RWPE1 (cell line): Measurements from ENCODE around the gene ANKMY1.
A peak's percentile ranks its signal among the peaks of the same experiment; 100 is the strongest.
"Not testable (repeated sequence)": the region's sequence is repeated elsewhere in the genome, so short reads cannot be mapped to it uniquely, and the experiment has no call there.

Experiments
- CTCF ChIA-PET: fragments of 350-600 bp; sonication (Branson Sonifier 250); formaldehyde crosslinking; extraction: SDS; loops from one replicate; lab custom pipeline; 2021; lab: Yijun Ruan, JAX
- POLR2A ChIA-PET: fragments of 400-600 bp; formaldehyde crosslinking; extraction: SDS; loops from one replicate; lab custom pipeline; 2020; ENCODE audit warnings: antibody characterized with exemption; ENCODE audit not compliant: low non-redundant PET; lab: Yijun Ruan, JAX
- DNase-seq: peaks from one replicate; pipeline ENCODE4 v3.0.0; 2012; ENCODE audit warnings: low spot score
- H3K27ac ChIP-seq: fragments of 450-650 bp; 2 replicates; pipeline ENCODE4 v1.5.1; 2017
- CTCF ChIP-seq: fragments of 450-650 bp; conservative IDR thresholded peaks from 2 replicates; pipeline ENCODE4 v1.5.1; 2017; ENCODE audit warnings: low read depth, mild to moderate bottlenecking

Gene ANKMY1

GRCh38 chr2:240566203-240567136 is 8.7 kb upstream of the ANKMY1 start:
- CTCF ChIA-PET: interaction anchor here (0.5 to 1.7 kb wide), 13 partner anchors 11 to 211 kb away, joined by 3 to 16 read pairs (median 4); partner anchors contain the start of gene CAPN10
- POLR2A ChIA-PET: interaction anchor here (0.6 to 2.5 kb wide), 3 partner anchors 11 to 20 kb away, joined by 3 to 12 read pairs (median 4); partner anchors contain the start of gene CAPN10

GRCh38 chr2:240565333-240566202 is 7.8 kb upstream of the ANKMY1 start:
- TF ChIP-seq CTCF: no peak
- ChIA-PET CTCF (interaction anchor here (0.6 to 1.7 kb wide), 13 partner anchors 11 to 152 kb away, joined by 3 to 16 read pairs (median 4); partner anchors contain the start of gene CAPN10), POLR2A (interaction anchor here (0.6 to 2.5 kb wide), 3 partner anchors 11 to 20 kb away, joined by 3 to 12 read pairs (median 4); partner anchors contain the start of gene CAPN10)
- DNase-seq: peak; percentile 57
- peak overlapping the region; percentile 98 for H3K27ac ChIP-seq

More at GRCh38 chr2:240566203-240567136, 8.7 kb upstream of the ANKMY1 start:
- peak; percentile 94 for TF ChIP-seq CTCF
- H3K27ac ChIP-seq: peak overlapping the region; percentile 98
- DNase-seq: peak; percentile 78

DNA sequence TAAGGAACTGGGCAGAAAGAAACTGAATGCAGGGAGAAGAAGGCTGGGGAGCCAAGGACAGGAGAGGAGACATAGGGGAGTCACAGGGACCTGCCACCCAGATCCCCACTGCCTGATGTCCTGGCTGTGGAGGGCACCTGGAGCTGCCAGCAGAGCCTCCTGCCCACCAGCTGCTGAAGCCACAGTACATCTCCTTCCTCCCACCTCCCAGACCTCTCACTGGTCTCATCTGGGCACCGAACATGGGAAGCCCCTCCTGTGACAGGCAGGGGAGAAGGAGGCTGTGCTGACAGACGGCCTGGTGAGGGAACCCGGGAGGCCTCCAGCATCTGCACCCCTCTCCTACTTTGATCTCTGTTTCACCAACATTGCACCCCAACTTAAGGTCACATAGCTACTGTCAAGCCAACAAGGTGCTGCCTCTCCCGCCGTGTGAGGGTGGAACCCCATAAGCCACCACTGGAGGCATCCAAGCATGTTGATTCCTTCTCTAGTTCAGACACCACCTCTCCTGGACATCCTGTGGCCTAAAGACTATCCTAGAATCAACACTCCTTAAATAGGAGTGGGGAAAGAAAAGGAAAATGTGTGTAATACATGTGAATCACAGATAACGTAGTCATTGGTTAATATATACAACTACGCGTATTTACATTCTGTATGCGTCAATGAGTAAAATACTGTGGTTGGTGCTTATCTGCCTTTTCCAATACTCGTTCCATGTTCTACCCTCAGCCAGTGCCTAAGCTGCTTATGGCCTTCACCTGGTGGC is 7.0 kb upstream of the ANKMY1 start:
- H3K27ac ChIP-seq: peak overlapping the region; percentile 98

DNA sequence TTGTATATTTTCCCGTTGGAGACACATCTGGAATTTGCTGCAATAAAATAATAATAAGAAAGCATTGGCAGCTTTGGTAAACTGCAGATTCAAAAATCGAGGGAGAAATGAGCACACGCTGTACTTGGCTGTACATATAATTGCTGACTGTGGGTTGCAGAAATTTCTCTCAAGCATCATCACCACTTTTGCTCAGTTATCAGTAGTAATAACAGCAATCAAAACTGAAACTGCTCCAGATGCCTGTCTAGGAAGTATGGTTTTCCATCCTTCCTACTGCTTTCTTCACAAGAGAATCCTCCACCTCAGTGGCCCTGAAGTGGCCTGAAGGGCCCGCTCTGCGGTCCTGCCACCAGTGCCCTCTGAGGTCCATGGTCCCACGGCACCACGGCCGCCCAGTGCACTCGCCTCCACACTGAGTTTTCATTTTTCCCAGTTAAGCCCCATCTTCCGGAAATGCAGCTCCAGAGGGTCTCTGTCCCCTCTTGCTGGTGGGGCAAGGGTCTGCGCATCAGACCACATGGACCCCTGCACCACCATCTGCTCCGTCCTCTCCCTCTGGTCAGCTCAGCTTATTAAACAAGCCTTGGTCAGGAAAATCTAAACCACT is 6.3 kb upstream of the ANKMY1 start:
- ChIA-PET CTCF (interaction anchor here (0.7 kb wide), 1 partner anchor 26 kb away, joined by 3 read pairs; no protein-coding TSS in a partner anchor), POLR2A (no interaction called here)
- H3K27ac ChIP-seq: peak overlapping the region; percentile 98
- no peak for DNase-seq
- no peak for TF ChIP-seq CTCF

More for the DNA sequence above, 7.0 kb upstream of the ANKMY1 start:
- no peak for TF ChIP-seq CTCF
- POLR2A ChIA-PET: interaction anchor here (2.5 kb wide), 1 partner anchor 21 kb away, joined by 12 read pairs; the partner anchor contains the start of gene CAPN10
- CTCF ChIA-PET: no interaction called here
- no peak for DNase-seq

DNA sequence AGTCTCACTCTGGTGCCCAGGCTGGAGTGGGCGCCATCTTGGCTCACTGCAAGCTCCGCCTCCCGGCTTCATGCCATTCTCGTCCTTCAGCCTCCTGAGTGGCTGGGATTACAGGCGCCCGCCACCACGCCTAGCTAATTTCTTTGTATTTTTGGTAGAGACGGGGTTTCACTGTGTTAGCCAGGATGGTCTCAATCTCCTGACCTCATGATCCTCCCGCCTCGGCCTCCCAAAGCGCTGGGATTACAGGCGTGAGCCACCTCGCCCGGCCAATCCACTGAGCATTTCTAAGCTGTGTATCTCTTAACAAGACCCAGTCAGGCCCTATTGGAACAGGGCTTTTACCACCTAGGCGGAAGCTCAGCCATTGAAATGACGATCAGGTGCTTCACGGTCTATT is 5.4 kb upstream of the ANKMY1 start:
- POLR2A ChIA-PET, DNase-seq: not testable (repeated sequence)
- H3K27ac ChIP-seq: 0 out of 2 replicates have a peak overlapping the region, but pooled peaks have one; percentile 13
- CTCF ChIA-PET: interaction anchor here (0.7 kb wide), 1 partner anchor 26 kb away, joined by 3 read pairs; no protein-coding TSS in a partner anchor
